Measurements from ENCODE around the gene HVCN1. TPM values are rescaled to one million over a fixed set of nuclear protein-coding genes. Genes with fewer than 3 reads are reported as not detected.
"Not testable (repeated sequence)": the region's sequence is repeated elsewhere in the genome, so short reads cannot be mapped to it uniquely, and the experiment has no call there.

HVCN1 gene
- polyA plus RNA-seq (2012; ENCODE audit: insufficient read depth, insufficient read length, low read depth) = 3.6 TPM

- Histone ChIP-seq H3K27me3 (no peaks in the 10 kb centered on the region), H3K36me3 (no peaks in the 10 kb centered on the region), H3K4me1 (no peaks in the 10 kb centered on the region), H3K4me3 (ENCODE audit: low read depth, low read length) (peak within 1 kb of the TSS; percentile 31), H3K9me3 (no peaks in the 10 kb centered on the region)
- TF ChIP-seq, protein P1, sequence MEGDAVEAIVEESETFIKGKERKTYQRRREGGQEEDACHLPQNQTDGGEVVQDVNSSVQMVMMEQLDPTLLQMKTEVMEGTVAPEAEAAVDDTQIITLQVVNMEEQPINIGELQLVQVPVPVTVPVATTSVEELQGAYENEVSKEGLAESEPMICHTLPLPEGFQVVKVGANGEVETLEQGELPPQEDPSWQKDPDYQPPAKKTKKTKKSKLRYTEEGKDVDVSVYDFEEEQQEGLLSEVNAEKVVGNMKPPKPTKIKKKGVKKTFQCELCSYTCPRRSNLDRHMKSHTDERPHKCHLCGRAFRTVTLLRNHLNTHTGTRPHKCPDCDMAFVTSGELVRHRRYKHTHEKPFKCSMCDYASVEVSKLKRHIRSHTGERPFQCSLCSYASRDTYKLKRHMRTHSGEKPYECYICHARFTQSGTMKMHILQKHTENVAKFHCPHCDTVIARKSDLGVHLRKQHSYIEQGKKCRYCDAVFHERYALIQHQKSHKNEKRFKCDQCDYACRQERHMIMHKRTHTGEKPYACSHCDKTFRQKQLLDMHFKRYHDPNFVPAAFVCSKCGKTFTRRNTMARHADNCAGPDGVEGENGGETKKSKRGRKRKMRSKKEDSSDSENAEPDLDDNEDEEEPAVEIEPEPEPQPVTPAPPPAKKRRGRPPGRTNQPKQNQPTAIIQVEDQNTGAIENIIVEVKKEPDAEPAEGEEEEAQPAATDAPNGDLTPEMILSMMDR (IDR thresholded peaks at IDR 0.05; ENCODE audit: low read depth, low read length) = no peak
- no peak for DNase-seq
Measured at GRCh38 chr12:110688446-110689280, at the start of gene HVCN1. Gene HVCN1, minus strand, starts transcription at chr12:110689115. Its CDS starts 5,870 bp downstream, at chr12:110683245.

GRCh38 chr12:110737532-110737931 is 48.6 kb upstream of the HVCN1 start:
- Histone ChIP-seq H3K9me3 (no peaks in the 10 kb centered on the region), H3K4me1 (peaks cover 21% of the 10 kb centered on the region), H3K27me3 (no peaks in the 10 kb centered on the region; the same call in 1 of the 2 replicates), H3K36me3 (peaks cover 67% of the 10 kb centered on the region), H3K4me3 (ENCODE audit: low read depth, low read length) (no peak overlapping the region)
- TF ChIP-seq, protein P1 (IDR thresholded peaks at IDR 0.05; ENCODE audit: low read depth, low read length) = no peak
- no peak for DNase-seq

GRCh38 chr12:110737016-110737415 is 48.1 kb upstream of the HVCN1 start:
- H3K27me3 ChIP-seq; H3K9me3 ChIP-seq; H3K4me3 ChIP-seq (ENCODE audit: low read depth, low read length); DNase-seq: not testable (repeated sequence)
- Histone ChIP-seq H3K36me3 (peaks cover 71% of the 10 kb centered on the region), H3K4me1 (peaks cover 22% of the 10 kb centered on the region)

- Histone ChIP-seq H3K4me1 (peaks cover 22% of the 10 kb centered on the region), H3K27me3 (no peaks in the 10 kb centered on the region; the same call in 1 of the 2 replicates), H3K36me3 (peaks cover 92% of the 10 kb centered on the region), H3K9me3 (no peaks in the 10 kb centered on the region), H3K4me3 (ENCODE audit: low read depth, low read length) (no peak overlapping the region)
- TF ChIP-seq, protein P1 (IDR thresholded peaks at IDR 0.05; ENCODE audit: low read depth, low read length) = no peak
- no peak for DNase-seq
Measured at GRCh38 chr12:110733900-110734299, 45.0 kb upstream of the HVCN1 start.

DNA sequence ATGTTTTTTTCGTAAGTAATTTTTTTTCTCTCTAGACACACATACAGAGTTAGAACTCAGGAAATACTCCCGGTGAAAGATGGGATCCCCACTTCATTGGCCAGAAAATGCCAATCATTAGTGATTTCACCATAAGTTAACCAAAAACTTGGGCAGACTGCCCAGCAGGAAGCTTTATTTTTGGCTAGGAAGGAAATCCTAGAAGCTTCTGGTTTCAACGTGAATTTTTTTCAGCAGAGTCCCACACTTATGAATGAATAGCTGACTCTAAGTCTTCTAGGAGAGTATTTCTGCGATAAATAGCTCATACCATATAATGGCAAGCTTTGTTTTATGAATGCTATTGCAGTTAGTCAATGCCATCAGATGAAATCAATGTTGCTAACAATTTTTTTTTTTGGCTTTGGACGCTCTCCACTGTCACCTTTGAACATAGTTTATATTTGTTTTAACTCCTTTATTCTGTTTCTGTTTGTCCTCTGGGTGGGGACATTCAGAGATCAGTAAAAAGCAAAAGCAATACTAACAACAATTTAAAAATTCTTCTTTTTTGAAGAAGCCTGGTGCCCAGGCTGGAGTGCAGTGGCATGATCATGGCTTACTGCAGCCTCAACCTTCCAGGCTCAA is 44.3 kb upstream of the HVCN1 start:
- H3K36me3 ChIP-seq = peaks cover 92% of the 10 kb centered on the region
- peaks cover 18% of the 10 kb centered on the region for H3K4me1 ChIP-seq
- H3K9me3 ChIP-seq = no peaks in the 10 kb centered on the region; the same call in 1 of the 2 replicates
- H3K27me3 ChIP-seq = no peaks in the 10 kb centered on the region
- H3K4me3 ChIP-seq (ENCODE audit: low read depth, low read length) = no peak overlapping the region
- DNase-seq = no peak
- TF ChIP-seq, protein P1 (IDR thresholded peaks at IDR 0.05; ENCODE audit: low read depth, low read length) = no peak

DNA sequence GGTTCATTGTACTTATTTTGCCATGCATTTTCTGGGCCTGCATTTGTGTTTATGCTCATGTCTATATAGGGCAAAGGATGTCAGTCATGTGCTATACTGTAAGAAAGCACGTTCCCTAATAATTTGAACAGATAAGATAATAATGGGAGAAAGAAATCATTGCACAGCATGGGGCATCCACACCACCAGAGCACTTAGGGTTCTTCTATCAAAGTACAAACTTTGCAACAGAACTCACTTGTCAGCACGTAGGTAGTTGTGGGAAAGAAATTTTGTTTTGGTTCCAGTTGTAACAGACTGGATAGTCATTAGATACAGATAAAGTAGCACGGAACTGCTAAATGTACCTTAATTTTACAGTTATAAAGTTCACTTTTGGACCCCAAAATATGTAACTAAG is 43.7 kb upstream of the HVCN1 start:
- TF ChIP-seq, protein P1 (IDR thresholded peaks at IDR 0.05; ENCODE audit: low read depth, low read length) = no peak
- Histone ChIP-seq H3K4me3 (ENCODE audit: low read depth, low read length) (no peak overlapping the region), H3K4me1 (peaks cover 15% of the 10 kb centered on the region), H3K36me3 (peaks cover 92% of the 10 kb centered on the region), H3K27me3 (no peaks in the 10 kb centered on the region), H3K9me3 (no peaks in the 10 kb centered on the region; the same call in 1 of the 2 replicates)
- DNase-seq = no peak
